ENCODE results near the gene COX4I1.
"Not testable (repeated sequence)": the region's sequence is repeated elsewhere in the genome, so short reads cannot be mapped to it uniquely, and the experiment has no call there.

The COX4I1 gene

GRCh38 chr16:85798901-85799496 is 496 bp upstream of the COX4I1 start:
- no peak for DNase-seq (ENCODE audit: low read depth in 1 of 2, low spot score in 1 of 2)

- peak in 1 of 2 donors; percentile 10 for DNase-seq (ENCODE audit: low read depth in 1 of 2, low spot score in 1 of 2)
Observed at GRCh38 chr16:85800321-85800669, 800 bp downstream of the COX4I1 start.

GRCh38 chr16:85803570-85803969 is 4.1 kb downstream of the COX4I1 start:
- no peak for DNase-seq (ENCODE audit: low read depth in 1 of 2, low spot score in 1 of 2)

GRCh38 chr16:85805442-85806045 is 6.0 kb downstream of the COX4I1 start:
- no peak for DNase-seq (ENCODE audit: low read depth in 1 of 2, low spot score in 1 of 2)

- DNase-seq (ENCODE audit: low read depth in 1 of 2, low spot score in 1 of 2) = no peak
Observed at GRCh38 chr16:85806539-85806938, 7.0 kb downstream of the COX4I1 start.

GRCh38 chr16:85807340-85807739 is 7.8 kb downstream of the COX4I1 start:
- DNase-seq (ENCODE audit: low read depth in 1 of 2, low spot score in 1 of 2) = not testable (repeated sequence)

- not testable (repeated sequence) for DNase-seq (ENCODE audit: low read depth in 1 of 2, low spot score in 1 of 2)
Observed at GRCh38 chr16:85808104-85808503, 8.6 kb downstream of the COX4I1 start.

GRCh38 chr16:85808926-85809325 is 9.4 kb downstream of the COX4I1 start:
- DNase-seq (ENCODE audit: low read depth in 1 of 2, low spot score in 1 of 2) = no peak

- no peak for DNase-seq (ENCODE audit: low read depth in 1 of 2, low spot score in 1 of 2)
Observed at GRCh38 chr16:85809645-85810044, 10.2 kb downstream of the COX4I1 start.

GRCh38 chr16:85810097-85810741 is 10.7 kb downstream of the COX4I1 start:
- DNase-seq (ENCODE audit: low read depth in 1 of 2, low spot score in 1 of 2) = no peak

- no peak for DNase-seq (ENCODE audit: low read depth in 1 of 2, low spot score in 1 of 2)
Observed at GRCh38 chr16:85810742-85811115, 11.2 kb downstream of the COX4I1 start.

- DNase-seq (ENCODE audit: low read depth in 1 of 2, low spot score in 1 of 2) = no peak
Observed at GRCh38 chr16:85812031-85812807, 12.7 kb downstream of the COX4I1 start.

- no peak for DNase-seq (ENCODE audit: low read depth in 1 of 2, low spot score in 1 of 2)
Observed at GRCh38 chr16:85812811-85813700, 13.6 kb downstream of the COX4I1 start.

- DNase-seq (ENCODE audit: low read depth in 1 of 2, low spot score in 1 of 2) = no peak
Observed at GRCh38 chr16:85816159-85816558, 16.7 kb downstream of the COX4I1 start.

- DNase-seq (ENCODE audit: low read depth in 1 of 2, low spot score in 1 of 2) = not testable (repeated sequence)
Observed at GRCh38 chr16:85817195-85817594, 17.7 kb downstream of the COX4I1 start.

- peak; percentile 73 to 78 for DNase-seq (ENCODE audit: low read depth in 1 of 2, low spot score in 1 of 2)
Observed at GRCh38 chr16:85819245-85819644, 19.8 kb downstream of the COX4I1 start.

GRCh38 chr16:85819771-85820170 is 20.3 kb downstream of the COX4I1 start:
- DNase-seq (ENCODE audit: low read depth in 1 of 2, low spot score in 1 of 2) = no peak

GRCh38 chr16:85820604-85821372 is 21.3 kb downstream of the COX4I1 start:
- DNase-seq (ENCODE audit: low read depth in 1 of 2, low spot score in 1 of 2) = no peak

GRCh38 chr16:85821390-85822135 is 22.1 kb downstream of the COX4I1 start:
- DNase-seq (ENCODE audit: low read depth in 1 of 2, low spot score in 1 of 2) = peak; percentile 68

Measured in activated T-helper 1 cell treated with anti-CD3 and anti-CD28 coated beads, Interleukin-2, amount 50 U/mL, for 16 hours (primary cell).